ENCODE data around the gene ZMYND8. TPM values are rescaled to one million over a fixed set of nuclear protein-coding genes. Genes with fewer than 3 reads are reported as not detected.
"Not testable (repeated sequence)": the region's sequence is repeated elsewhere in the genome, so short reads cannot be mapped to it uniquely, and the experiment has no call there.

ZMYND8 gene
- total RNA-seq, 2 experiments from 2014 or later, result 33.0 to 34.3 TPM

DNA sequence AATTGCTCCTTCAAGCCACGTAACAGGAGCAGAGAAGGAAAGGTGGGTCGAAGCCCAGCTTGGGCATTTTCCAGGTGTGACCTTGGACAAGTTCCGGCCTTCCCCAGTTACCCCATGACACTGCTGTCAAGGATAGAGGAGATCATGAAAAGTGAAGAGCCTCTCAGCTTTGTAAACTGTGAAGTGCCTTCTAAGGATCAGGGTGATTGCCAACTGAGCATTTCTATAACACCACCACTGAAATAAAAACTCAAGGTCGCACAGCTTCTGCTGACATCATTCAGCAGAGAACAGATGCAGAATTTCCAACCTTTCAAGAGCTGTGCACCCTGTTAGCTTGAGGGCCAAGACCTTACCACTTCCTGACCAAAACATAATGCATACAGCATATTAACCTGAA lies 24.0 kb upstream of the ZMYND8 start:
- CTCF ChIA-PET, result interaction anchor here (1.5 kb wide), 1 partner anchor 16 kb away, joined by 3 read pairs; no protein-coding TSS in a partner anchor
- Histone ChIP-seq H3K27me3 (ENCODE audit: control insufficient read depth in 1 of 2, insufficient read depth in 2 of 2, low read length in 2 of 2) (no peaks in the 10 kb centered on the region), H3K4me1 (ENCODE audit: insufficient read depth, low read length) (peaks cover 12% of the 10 kb centered on the region), H3K36me3 (ENCODE audit: insufficient read depth, low read length) (no peaks in the 10 kb centered on the region), H3K4me3 (ENCODE audit: low read length) (no peak overlapping the region), H3K9me3 (ENCODE audit: control insufficient read depth in 1 of 2, insufficient read depth in 1 of 2, low read length in 2 of 2) (no peaks in the 10 kb centered on the region), H3K27ac (ENCODE audit: low read depth in 1 of 2, low read length in 2 of 2) (no peak overlapping the region)
- POLR2A ChIA-PET, result interaction anchor here (1.5 kb wide), 1 partner anchor 25 kb away, joined by 4 read pairs; no protein-coding TSS in a partner anchor
- no peaks in the 10 kb centered on the region for H3K36me3 Mint-ChIP-seq (ENCODE audit: low read depth)
- DNase-seq (peak in 1 of 14 experiments; percentile 27), ATAC-seq (ENCODE audit: poor library complexity) (no peak)
- H3K4me1 Mint-ChIP-seq (ENCODE audit: low read depth), result peaks cover 6% of the 10 kb centered on the region
- H3K27me3 Mint-ChIP-seq, result no peaks in the 10 kb centered on the region
- TF ChIP-seq, protein P1, sequence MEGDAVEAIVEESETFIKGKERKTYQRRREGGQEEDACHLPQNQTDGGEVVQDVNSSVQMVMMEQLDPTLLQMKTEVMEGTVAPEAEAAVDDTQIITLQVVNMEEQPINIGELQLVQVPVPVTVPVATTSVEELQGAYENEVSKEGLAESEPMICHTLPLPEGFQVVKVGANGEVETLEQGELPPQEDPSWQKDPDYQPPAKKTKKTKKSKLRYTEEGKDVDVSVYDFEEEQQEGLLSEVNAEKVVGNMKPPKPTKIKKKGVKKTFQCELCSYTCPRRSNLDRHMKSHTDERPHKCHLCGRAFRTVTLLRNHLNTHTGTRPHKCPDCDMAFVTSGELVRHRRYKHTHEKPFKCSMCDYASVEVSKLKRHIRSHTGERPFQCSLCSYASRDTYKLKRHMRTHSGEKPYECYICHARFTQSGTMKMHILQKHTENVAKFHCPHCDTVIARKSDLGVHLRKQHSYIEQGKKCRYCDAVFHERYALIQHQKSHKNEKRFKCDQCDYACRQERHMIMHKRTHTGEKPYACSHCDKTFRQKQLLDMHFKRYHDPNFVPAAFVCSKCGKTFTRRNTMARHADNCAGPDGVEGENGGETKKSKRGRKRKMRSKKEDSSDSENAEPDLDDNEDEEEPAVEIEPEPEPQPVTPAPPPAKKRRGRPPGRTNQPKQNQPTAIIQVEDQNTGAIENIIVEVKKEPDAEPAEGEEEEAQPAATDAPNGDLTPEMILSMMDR (IDR thresholded peaks at IDR 0.05), result no peak
- H3K9me3 Mint-ChIP-seq, result no peaks in the 10 kb centered on the region
- intact Hi-C loops (cut with DNase I, micrococcal nuclease), result loop anchor here in 1 of 2 experiments (10.0 kb wide), 1 partner anchor 626 kb away; no protein-coding TSS in a partner anchor
- H3K27ac Mint-ChIP-seq, result no peak overlapping the region
- no peak overlapping the region for H3K4me3 Mint-ChIP-seq

- Mint-ChIP-seq H3K9me3 (no peaks in the 10 kb centered on the region), H3K27me3 (no peaks in the 10 kb centered on the region), H3K27ac (no peak overlapping the region), H3K36me3 (ENCODE audit: low read depth) (no peaks in the 10 kb centered on the region), H3K4me1 (ENCODE audit: low read depth) (peaks cover 6% of the 10 kb centered on the region), H3K4me3 (no peak overlapping the region)
- DNase-seq, result no peak
- ChIA-PET POLR2A (no interaction called here), CTCF (no interaction called here)
- H3K27me3 ChIP-seq (ENCODE audit: control insufficient read depth in 1 of 2, insufficient read depth in 2 of 2, low read length in 2 of 2), result no peaks in the 10 kb centered on the region
- H3K27ac ChIP-seq (ENCODE audit: low read depth in 1 of 2, low read length in 2 of 2), result no peak overlapping the region
- peaks cover 12% of the 10 kb centered on the region for H3K4me1 ChIP-seq (ENCODE audit: insufficient read depth, low read length)
- H3K4me3 ChIP-seq (ENCODE audit: low read length), result no peak overlapping the region
- intact Hi-C loops (cut with DNase I, micrococcal nuclease), result loop anchor here in 1 of 2 experiments (10.0 kb wide), 1 partner anchor 625 kb away; no protein-coding TSS in a partner anchor
- TF ChIP-seq, protein P1 (IDR thresholded peaks at IDR 0.05), result no peak
- no peaks in the 10 kb centered on the region for H3K9me3 ChIP-seq (ENCODE audit: control insufficient read depth in 1 of 2, insufficient read depth in 1 of 2, low read length in 2 of 2)
- no peaks in the 10 kb centered on the region for H3K36me3 ChIP-seq (ENCODE audit: insufficient read depth, low read length)
- ATAC-seq (ENCODE audit: poor library complexity), result no peak
Observed at GRCh38 chr20:47379433-47380150, 23.1 kb upstream of the ZMYND8 start.

DNA sequence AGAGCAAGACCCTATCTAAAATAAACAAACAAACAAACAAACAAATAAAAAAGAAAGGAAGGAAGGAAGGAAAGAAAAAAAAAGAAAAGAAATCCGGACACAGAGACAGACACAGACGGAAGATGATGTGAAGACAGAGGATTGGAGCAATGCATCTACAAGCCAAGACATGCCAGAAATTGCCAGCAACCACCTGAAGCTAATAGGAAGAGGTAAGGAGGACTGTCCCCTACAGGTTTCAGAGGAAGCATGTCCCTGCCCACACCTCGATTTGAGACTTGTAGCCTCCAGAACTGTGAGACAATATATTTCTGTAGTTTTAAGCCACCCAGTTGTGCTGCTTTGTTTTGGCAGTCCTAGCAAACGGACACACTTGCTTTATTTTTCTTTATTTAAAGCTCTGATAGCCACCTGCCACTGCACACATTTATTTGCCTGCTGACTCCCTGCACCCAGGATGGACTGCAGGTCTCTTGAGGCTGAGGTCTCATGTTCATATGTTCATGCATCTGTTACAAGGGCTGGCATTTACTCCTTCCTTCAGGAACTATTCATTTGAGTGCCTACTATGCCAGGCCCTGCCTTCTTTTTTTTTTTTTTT lies 20.7 kb upstream of the ZMYND8 start:
- POLR2A ChIA-PET, result no interaction called here
- H3K36me3 Mint-ChIP-seq (ENCODE audit: low read depth), result no peaks in the 10 kb centered on the region
- CTCF ChIA-PET, result no interaction called here

DNA sequence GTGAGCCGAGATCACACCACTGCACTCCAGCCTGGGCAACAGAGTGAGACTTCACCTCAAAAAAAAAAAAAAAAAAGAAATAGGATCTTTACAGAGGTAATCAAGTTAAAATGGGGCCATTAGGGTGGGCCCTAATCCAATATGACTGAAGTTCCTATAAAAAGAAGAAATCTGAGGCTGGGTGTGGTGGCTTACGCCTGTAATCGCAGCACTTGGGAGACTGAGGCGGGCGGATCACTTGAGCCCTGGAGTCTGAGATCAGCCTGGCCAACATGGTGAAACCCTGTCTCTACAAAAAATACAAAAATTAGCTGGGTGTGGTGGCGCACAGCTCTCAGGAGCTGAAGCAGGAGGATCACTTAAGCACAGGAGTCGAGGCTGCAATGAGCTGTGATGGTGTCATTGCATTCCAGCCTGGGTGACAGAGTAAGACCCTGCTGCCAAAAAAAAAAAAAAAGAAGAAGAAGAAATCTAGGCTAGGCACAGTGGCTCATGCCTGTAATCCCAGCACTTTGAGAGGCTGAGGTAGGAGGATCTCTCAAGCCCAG lies 19.7 kb upstream of the ZMYND8 start:
- H3K36me3 ChIP-seq (ENCODE audit: insufficient read depth, low read length); H3K27ac ChIP-seq (ENCODE audit: low read depth in 1 of 2, low read length in 2 of 2); H3K4me3 Mint-ChIP-seq; H3K4me1 ChIP-seq (ENCODE audit: insufficient read depth, low read length); H3K4me1 Mint-ChIP-seq (ENCODE audit: low read depth); H3K36me3 Mint-ChIP-seq (ENCODE audit: low read depth); ATAC-seq (ENCODE audit: poor library complexity); H3K27ac Mint-ChIP-seq; DNase-seq; intact Hi-C loops (cut with DNase I, micrococcal nuclease); H3K4me3 ChIP-seq (ENCODE audit: low read length); H3K9me3 ChIP-seq (ENCODE audit: control insufficient read depth in 1 of 2, insufficient read depth in 1 of 2, low read length in 2 of 2); H3K27me3 Mint-ChIP-seq; H3K9me3 Mint-ChIP-seq; H3K27me3 ChIP-seq (ENCODE audit: control insufficient read depth in 1 of 2, insufficient read depth in 2 of 2, low read length in 2 of 2): not testable (repeated sequence)
- ChIA-PET CTCF (interaction anchor here (1.3 kb wide), 1 partner anchor 8 kb away, joined by 4 read pairs; no protein-coding TSS in a partner anchor), POLR2A (interaction anchor here (0.6 kb wide), 1 partner anchor 20 kb away, joined by 4 read pairs; no protein-coding TSS in a partner anchor)

More for the DNA sequence above, 20.7 kb upstream of the ZMYND8 start:
- H3K4me3 Mint-ChIP-seq, result no peak overlapping the region
- H3K4me1 ChIP-seq (ENCODE audit: insufficient read depth, low read length), result peaks cover 4% of the 10 kb centered on the region
- no peaks in the 10 kb centered on the region for H3K27me3 Mint-ChIP-seq
- TF ChIP-seq, protein P1 (IDR thresholded peaks at IDR 0.05), result no peak
- H3K36me3 ChIP-seq (ENCODE audit: insufficient read depth, low read length), result no peaks in the 10 kb centered on the region
- H3K27ac Mint-ChIP-seq, result no peak overlapping the region
- no peaks in the 10 kb centered on the region for H3K27me3 ChIP-seq (ENCODE audit: control insufficient read depth in 1 of 2, insufficient read depth in 2 of 2, low read length in 2 of 2)
- H3K9me3 ChIP-seq (ENCODE audit: control insufficient read depth in 1 of 2, insufficient read depth in 1 of 2, low read length in 2 of 2), result no peaks in the 10 kb centered on the region
- ATAC-seq (ENCODE audit: poor library complexity), result no peak
- no peaks in the 10 kb centered on the region for H3K9me3 Mint-ChIP-seq
- intact Hi-C loops (cut with DNase I, micrococcal nuclease), result no loop called here
- H3K27ac ChIP-seq (ENCODE audit: low read depth in 1 of 2, low read length in 2 of 2), result no peak overlapping the region
- no peaks in the 10 kb centered on the region for H3K4me1 Mint-ChIP-seq (ENCODE audit: low read depth)
- DNase-seq, result no peak
- no peak overlapping the region for H3K4me3 ChIP-seq (ENCODE audit: low read length)

- H3K27me3 ChIP-seq (ENCODE audit: control insufficient read depth in 1 of 2, insufficient read depth in 2 of 2, low read length in 2 of 2); H3K36me3 Mint-ChIP-seq (ENCODE audit: low read depth); H3K36me3 ChIP-seq (ENCODE audit: insufficient read depth, low read length); H3K9me3 Mint-ChIP-seq; H3K9me3 ChIP-seq (ENCODE audit: control insufficient read depth in 1 of 2, insufficient read depth in 1 of 2, low read length in 2 of 2); intact Hi-C loops (cut with DNase I, micrococcal nuclease); H3K4me3 ChIP-seq (ENCODE audit: low read length); H3K27ac Mint-ChIP-seq; H3K27ac ChIP-seq (ENCODE audit: low read depth in 1 of 2, low read length in 2 of 2); ATAC-seq (ENCODE audit: poor library complexity); POLR2A ChIA-PET; DNase-seq; H3K27me3 Mint-ChIP-seq; H3K4me1 Mint-ChIP-seq (ENCODE audit: low read depth); H3K4me1 ChIP-seq (ENCODE audit: insufficient read depth, low read length); H3K4me3 Mint-ChIP-seq: not testable (repeated sequence)
- CTCF ChIA-PET, result interaction anchor here (1.9 kb wide), 1 partner anchor 10 kb away, joined by 6 read pairs; no protein-coding TSS in a partner anchor
Observed at GRCh38 chr20:47374121-47374520, 17.6 kb upstream of the ZMYND8 start.
